K562 (cell line): ENCODE data around the gene FIZ1. TPM values are rescaled to one million over a fixed set of nuclear protein-coding genes. Genes with fewer than 3 reads are reported as not detected.

Experiments used
- ATAC-seq: fragments of 200-7000 bp; cut with Tn5 transposase; 3 replicates; pipeline ENCODE4 v1.9.1; 2020; ENCODE audit warnings: moderate library complexity
- BruUV-seq: library from RNA; stranded (reverse); fragments of 400-500 nt; replicated peaks from 2 replicates; lab custom pipeline; 2021; lab: Mats Ljungman, UMichigan
- CTCF ChIA-PET: fragments of 300-600 bp; formaldehyde crosslinking; extraction: SDS; loops from one replicate; lab custom pipeline; 2021; ENCODE audit warnings: low intra/inter-chr PET ratio; lab: Yijun Ruan, JAX
- POLR2A ChIA-PET: fragments of 300-600, 350-650 bp; sonication (Branson Sonifier 250); formaldehyde crosslinking; extraction: SDS; loops from one replicate; lab custom pipeline; 2021; ENCODE audit warnings: antibody characterized with exemption, inconsistent platforms; lab: Yijun Ruan, JAX
- DNase-seq, 4 experiments: peaks; one replicate each; pipeline versions ENCODE4 v3.0.0 to v3.0.0-alpha.2; 2011 to 2018; ENCODE audit warnings: low spot score in 3 of 4, mixed read lengths in 3 of 4; ENCODE audit errors: extremely low read depth in 1 of 4
- FAIRE-seq: peaks from 2 replicates; lab custom pipeline; 2011; peaks lifted over from hg19 to GRCh38; lab: Jason Lieb, UNC
- H2AFZ ChIP-seq: 2 replicates; pipeline ENCODE4 v1.6.0; 2011; ENCODE audit warnings: low read depth, low read length, control low read depth, inconsistent platforms
- H3K27ac ChIP-seq: fragments of 200-600 bp; 3 replicates; pipeline ENCODE4 v1.8.0; 2011; ENCODE audit warnings: low read depth, mild to moderate bottlenecking, control low read depth, inconsistent platforms, low read length, moderate library complexity, mixed read lengths; ENCODE audit errors: extremely low read depth
- H3K27me3 ChIP-seq, 2 experiments: fragments of 300-600 bp in 1 of 2; 2 replicates in 1 of 2; 3 replicates in 1 of 2; pipeline versions ENCODE4 v1.6.0 to v1.8.0; 2011; ENCODE audit warnings: inconsistent platforms in 2 of 2, low read length in 2 of 2, mild to moderate bottlenecking in 1 of 2, mixed read lengths in 1 of 2, moderate library complexity in 1 of 2; ENCODE audit not compliant: control insufficient read depth in 2 of 2, insufficient read depth in 2 of 2
- H3K36me3 ChIP-seq: fragments of 300-600 bp; 3 replicates; pipeline ENCODE4 v1.8.0; 2011; ENCODE audit warnings: mild to moderate bottlenecking, low read length, inconsistent platforms; ENCODE audit not compliant: control insufficient read depth, insufficient read depth
- H3K4me1 ChIP-seq, 2 experiments: fragments of 200-600 bp in 1 of 2; replicated peaks in 1 of 2; 2 replicates in 1 of 2; 3 replicates in 1 of 2; pipeline versions ENCODE4 v1.5.1 to v1.8.0; 2011; ENCODE audit warnings: inconsistent platforms in 2 of 2, low read length in 2 of 2, mild to moderate bottlenecking in 1 of 2, mixed read lengths in 1 of 2, moderate library complexity in 1 of 2; ENCODE audit not compliant: control insufficient read depth in 2 of 2, insufficient read depth in 2 of 2
- H3K4me2 ChIP-seq: 2 replicates; pipeline ENCODE4 v1.6.1; 2011; ENCODE audit warnings: low read length, control low read depth, inconsistent platforms, mixed read lengths; ENCODE audit not compliant: insufficient read depth
- H3K4me3 ChIP-seq: fragments of 200-600 bp; sonication (generic), shearing (Covaris generic); 2 replicates; pipeline ENCODE4 v1.5.1; 2016; ENCODE audit warnings: control low read depth, inconsistent platforms
- H3K79me2 ChIP-seq: fragments of 200-600 bp; 3 replicates; pipeline ENCODE4 v1.8.0; 2011; ENCODE audit warnings: low read length, inconsistent platforms; ENCODE audit not compliant: control insufficient read depth, insufficient read depth
- H3K9ac ChIP-seq, 2 experiments: 2 replicates each; pipeline versions ENCODE4 v1.6.0 to v1.6.1; 2011; ENCODE audit warnings: low read depth in 2 of 2, low read length in 2 of 2, control low read depth in 1 of 2, inconsistent platforms in 1 of 2, mild to moderate bottlenecking in 1 of 2, mixed read lengths in 1 of 2; ENCODE audit not compliant: insufficient read depth in 1 of 2
- H3K9me1 ChIP-seq: one replicate; pipeline ENCODE4 v1.6.0; 2011; ENCODE audit warnings: inconsistent platforms, mild to moderate bottlenecking, low read length, moderate library complexity; ENCODE audit not compliant: control insufficient read depth, insufficient read depth
- H3K9me3 ChIP-seq: replicated peaks from 2 replicates; pipeline ENCODE4 v1.5.1; 2011; ENCODE audit warnings: low read depth, low read length, inconsistent platforms; ENCODE audit not compliant: control insufficient read depth, insufficient read depth
- H4K20me1 ChIP-seq: replicated peaks from 2 replicates; pipeline ENCODE4 v1.6.1; 2011; ENCODE audit warnings: low read length, inconsistent platforms, mixed read lengths; ENCODE audit not compliant: control insufficient read depth, insufficient read depth
- ARID4B ChIP-seq: sonication (generic); formaldehyde crosslinking; IDR thresholded peaks from 2 replicates; pipeline ENCODE4 v1.8.0; 2022; ENCODE audit warnings: mild to moderate bottlenecking, missing genetic modification reagents
- CREB1 ChIP-seq, 2 experiments: sonication (generic) in 1 of 2; formaldehyde crosslinking in 1 of 2; IDR thresholded peaks; 2 replicates each; pipeline versions ENCODE4 v1.6.1 to v1.8.0; 2012 to 2022; ENCODE audit warnings: inconsistent platforms in 1 of 2, mild to moderate bottlenecking in 1 of 2, missing genetic modification reagents in 1 of 2, moderate library complexity in 1 of 2
- KDM5B ChIP-seq: fragments of 200-600 bp; sonication (generic); IDR thresholded peaks from 2 replicates; pipeline ENCODE4 v1.6.1; 2012; ENCODE audit warnings: low read depth, mild to moderate bottlenecking, moderate library complexity, low read length, control low read depth, inconsistent platforms; ENCODE audit not compliant: insufficient replicate concordance
- NELFE ChIP-seq: IDR thresholded peaks from 2 replicates; pipeline ENCODE4 v1.6.1; 2011; ENCODE audit warnings: mild to moderate bottlenecking; ENCODE audit not compliant: insufficient read depth, insufficient read length
- SNAPC5 ChIP-seq: fragments of 250-450 bp; sonication (Bioruptor Pico); IDR thresholded peaks from 2 replicates; pipeline ENCODE4 v1.8.0; 2021; ENCODE audit warnings: moderate library complexity, mild to moderate bottlenecking, inconsistent platforms
- SREBF2 ChIP-seq: sonication (generic); formaldehyde crosslinking; IDR thresholded peaks from 2 replicates; pipeline ENCODE4 v1.4.0; 2020; ENCODE audit warnings: mild to moderate bottlenecking, missing genetic modification reagents
- TAF1 ChIP-seq: IDR thresholded peaks from 2 replicates; pipeline ENCODE4 v1.6.1; 2011; ENCODE audit warnings: mild to moderate bottlenecking, low read length, moderate library complexity; ENCODE audit not compliant: insufficient read depth, control insufficient read depth, severe bottlenecking; ENCODE audit errors: extremely low read depth
- TAF15 ChIP-seq: fragments of 200-400 bp; formaldehyde crosslinking; IDR thresholded peaks from 2 replicates; pipeline ENCODE4 v1.6.1; 2017; ENCODE audit warnings: mild to moderate bottlenecking, low read depth, low read length, moderate library complexity
- TCF7 ChIP-seq: sonication (generic); IDR thresholded peaks from 2 replicates; pipeline ENCODE4 v1.6.1; 2016; ENCODE audit warnings: antibody characterized with exemption, borderline replicate concordance
- TCF7L2 ChIP-seq: fragments of 150-350 bp; IDR thresholded peaks from 2 replicates; pipeline ENCODE4 v1.6.1; 2016; ENCODE audit warnings: low read depth, mild to moderate bottlenecking, low read length, moderate library complexity
- TOE1 ChIP-seq, 2 experiments: fragments of 450-650 bp in 1 of 2; sonication (generic) in 1 of 2; formaldehyde crosslinking in 1 of 2; IDR thresholded peaks; 2 replicates each; pipeline versions ENCODE4 v1.7.1 to v1.8.0; 2016 to 2022; ENCODE audit warnings: borderline replicate concordance in 2 of 2, mild to moderate bottlenecking in 2 of 2, antibody characterized with exemption in 1 of 2, inconsistent platforms in 1 of 2, low read depth in 1 of 2, missing genetic modification reagents in 1 of 2, moderate library complexity in 1 of 2
- ZNF695 ChIP-seq: fragments of 450-650 bp; formaldehyde crosslinking; IDR thresholded peaks from 2 replicates; pipeline ENCODE4 v1.4.0; 2020; ENCODE audit warnings: mild to moderate bottlenecking, moderate library complexity
- WGBS: fragments of 100-300 bp; shearing (Covaris generic); methylation state at CpG from one replicate; pipeline ENCODE4 v1.1.6; 2016; ENCODE audit warnings: low coverage, mixed read lengths; ENCODE audit not compliant: insufficient coverage; ENCODE audit errors: missing lambda C conversion rate; 5-methylcytosine and 5-hydroxymethylcytosine counted together
- in situ Hi-C: fragments of 300-500 bp; cut with MboI; formaldehyde crosslinking; loops from 4 replicates; pipeline ENCODE4 v1.15.0; 2018; ENCODE audit warnings: inconsistent platforms, mixed read lengths
- intact Hi-C: fragments of 100-400 bp; cut with micrococcal nuclease; formaldehyde crosslinking; loops from 2 replicates; pipeline ENCODE4 v1.14.2; 2022
- polyA plus RNA-seq, 8 experiments: library from polyadenylated mRNA; depleted of rRNA in 4 of 8; stranded (reverse) in 5 of 8; unstranded in 3 of 8; fragments of >200 nt; fragmentation: Nextera tagmentation in 2 of 8; fragmentation: Illumina TruSeq in 1 of 8; extraction: Ambion mirVana in 2 of 8; extraction: Trizol in 1 of 8; gene quantifications; 2 replicates each; pipeline versions ENCODE4 v1.2.1 to v1.2.3, GENCODE V29; 2011 to 2014; ENCODE audit warnings: inconsistent platforms in 1 of 8, missing spikeins in 1 of 8
- total RNA-seq, 7 experiments: library from RNA; depleted of rRNA in 6 of 7; stranded (reverse); fragments of >200 nt in 6 of 7; fragmentation: Illumina TruSeq in 2 of 7; extraction: Trizol in 2 of 7; gene quantifications; 2 replicates each; pipeline versions ENCODE4 v1.2.1 to v1.2.3, GENCODE V29; 2011 to 2021; ENCODE audit warnings: low replicate concordance in 1 of 7

FIZ1 gene
- total and polyA plus RNA-seq, 9 of the 15 experiments (the other 6 are each of a cell fraction or from before 2014, with no cell fraction given) = 0.79 to 17.5 (median 5.5) TPM

GRCh38 chr19:55635856-55636440 is 36.6 kb upstream of the FIZ1 start (continued):
- TF ChIP-seq KDM5B = peak; percentile 12

GRCh38 chr19:55635334-55635717 is 36.0 kb upstream of the FIZ1 start:
- FAIRE-seq (no peak), DNase-seq (no peak), ATAC-seq (no peak)
- Histone ChIP-seq H4K20me1 (no peaks in the 10 kb centered on the region), H3K4me2 (peak overlapping the region; percentile 98), H3K4me3 (peak overlapping the region; percentile 88), H3K27ac (peak overlapping the region; percentile 92), H2AFZ (peak overlapping the region; percentile 91), H3K9ac (peak overlapping the region; percentile 98), H3K9me3 (0 out of 2 replicates have a peak, but pooled peaks cover 2% of the 10 kb centered on the region), H3K79me2 (peaks cover 49% of the 10 kb centered on the region), H3K4me1 (peaks cover 24 to 37% of the 10 kb centered on the region in 2 experiments), H3K27me3 (no peaks in the 10 kb centered on the region), H3K36me3 (peaks cover 11% of the 10 kb centered on the region; the same call in 2 of the 3 replicates), H3K9me1 (no peaks in the 10 kb centered on the region)
- BruUV-seq = TSS peak; percentile 69
- CTCF ChIA-PET = interaction anchor here (1.0 kb wide), 1 partner anchor 12 kb away, joined by 4 read pairs; the partner anchor contains the start of gene CCDC106
- POLR2A ChIA-PET = interaction anchor here (0.8 to 1.8 kb wide), 5 partner anchors 9 to 131 kb away, joined by 3 to 18 read pairs (median 3); partner anchors contain the start of gene ZNF784
- intact Hi-C loops (loop anchor here (10.0 kb wide), 1 partner anchor 491 kb away; the partner anchor contains the start of gene TNNT1), in situ Hi-C loops (loop anchor here (5.0 to 25.0 kb wide), 4 partner anchors 177 to 761 kb away; partner anchors contain the start of genes FCAR, TNNT1 and ZSCAN5A)
- WGBS = 0% methylated on average over 9 of the region's 9 CpGs
- TF ChIP-seq CREB1 (IDR thresholded peaks at IDR 0.05) (no peak), CREB1 (CRISPR knock-in tag; IDR thresholded peaks at IDR 0.05) (no peak), TOE1 (IDR thresholded peaks at IDR 0.05; ENCODE audit: borderline replicate concordance) (no peak), TOE1 (CRISPR knock-in tag; IDR thresholded peaks at IDR 0.05; ENCODE audit: borderline replicate concordance, low read depth) (no peak), TCF7 (no peak), TAF15 (no peak), NELFE (no peak), TCF7L2 (no peak), SNAPC5 (CRISPR knock-in tag) (no peak), SREBF2 (no peak), ARID4B (CRISPR knock-in tag) (no peak), TAF1 (no peak), ZNF695 (CRISPR knock-in tag) (no peak)
